ENCODE results near the gene SSH2. TPM values are rescaled to one million over a fixed set of nuclear protein-coding genes. Genes with fewer than 3 reads are reported as not detected.

Gene SSH2
- 10 to 100 TPM; 37.5 to 43.5 TPM for total RNA-seq

GRCh38 chr17:29929533-29930408, at the start of gene SSH2:
Gene SSH2 (minus strand): TSS chr17:29930228. CDS start chr17:29930000, 228 bp downstream.
- no peak within 1 kb of the TSS for H3K4me3 Mint-ChIP-seq
- POLR2A ChIA-PET: interaction anchor here (0.6 to 2.8 kb wide), 6 partner anchors 8 to 169 kb away, joined by 3 to 13 read pairs (median 4); no protein-coding TSS in a partner anchor
- DNase-seq (peak; percentile 91), ATAC-seq (peak; percentile 76)
- no peaks in the 10 kb centered on the region for H3K9me3 Mint-ChIP-seq
- intact Hi-C loops (cut with micrococcal nuclease): loop anchor here (10.0 kb wide), 1 partner anchor 65 kb away; no protein-coding TSS in a partner anchor
- CTCF ChIA-PET: interaction anchor here (0.7 to 9.3 kb wide), 28 partner anchors 10 to 547 kb away, joined by 3 to 309 read pairs (median 7); partner anchors contain the start of genes ANKRD13B and GOSR1
- no peaks in the 10 kb centered on the region for H3K27me3 Mint-ChIP-seq
- no peak for TF ChIP-seq CTCF (IDR thresholded peaks at IDR 0.05)
- H3K36me3 Mint-ChIP-seq (ENCODE audit: low read depth): peaks cover 6% of the 10 kb centered on the region
- peaks cover 30% of the 10 kb centered on the region for H3K4me1 Mint-ChIP-seq (ENCODE audit: low read depth)
- H3K27ac Mint-ChIP-seq: no peak within 1 kb of the TSS

GRCh38 chr17:29977836-29978235, 47.8 kb upstream of the SSH2 start:
- H3K27ac Mint-ChIP-seq: no peak overlapping the region
- no peak for TF ChIP-seq CTCF (IDR thresholded peaks at IDR 0.05)
- ChIA-PET POLR2A (no interaction called here), CTCF (interaction anchor here (0.8 to 0.9 kb wide), 2 partner anchors 44 to 338 kb away, joined by 3 read pairs; no protein-coding TSS in a partner anchor)
- H3K4me3 Mint-ChIP-seq: no peak overlapping the region
- no peaks in the 10 kb centered on the region for H3K36me3 Mint-ChIP-seq (ENCODE audit: low read depth)
- DNase-seq: no peak
- no peaks in the 10 kb centered on the region for H3K9me3 Mint-ChIP-seq
- no peak for ATAC-seq
- intact Hi-C loops (cut with micrococcal nuclease): no loop called here
- no peaks in the 10 kb centered on the region for H3K4me1 Mint-ChIP-seq (ENCODE audit: low read depth)
- no peaks in the 10 kb centered on the region for H3K27me3 Mint-ChIP-seq

GRCh38 chr17:29973005-29973404, 43.0 kb upstream of the SSH2 start:
- POLR2A ChIA-PET: no interaction called here
- no peak overlapping the region for H3K4me3 Mint-ChIP-seq

GRCh38 chr17:29972277-29972676, 42.2 kb upstream of the SSH2 start:
- Mint-ChIP-seq H3K27ac (no peak overlapping the region), H3K36me3 (ENCODE audit: low read depth) (no peaks in the 10 kb centered on the region), H3K4me3 (no peak overlapping the region), H3K4me1 (ENCODE audit: low read depth) (no peaks in the 10 kb centered on the region), H3K9me3 (no peaks in the 10 kb centered on the region), H3K27me3 (no peaks in the 10 kb centered on the region)
- ATAC-seq (no peak), DNase-seq (no peak)
- intact Hi-C loops (cut with micrococcal nuclease): no loop called here
- POLR2A ChIA-PET: no interaction called here
- TF ChIP-seq CTCF (IDR thresholded peaks at IDR 0.05): no peak
- CTCF ChIA-PET: no interaction called here

More at GRCh38 chr17:29973005-29973404, 43.0 kb upstream of the SSH2 start:
- H3K4me1 Mint-ChIP-seq (ENCODE audit: low read depth): no peaks in the 10 kb centered on the region
- intact Hi-C loops (cut with micrococcal nuclease): no loop called here
- H3K27me3 Mint-ChIP-seq: no peaks in the 10 kb centered on the region
- H3K36me3 Mint-ChIP-seq (ENCODE audit: low read depth): no peaks in the 10 kb centered on the region
- no peaks in the 10 kb centered on the region for H3K9me3 Mint-ChIP-seq
- no peak for TF ChIP-seq CTCF (IDR thresholded peaks at IDR 0.05)
- ATAC-seq (no peak), DNase-seq (no peak)
- CTCF ChIA-PET: no interaction called here
- H3K27ac Mint-ChIP-seq: no peak overlapping the region

GRCh38 chr17:29968271-29968670, 38.2 kb upstream of the SSH2 start:
- Mint-ChIP-seq H3K36me3 (ENCODE audit: low read depth) (peaks cover 2% of the 10 kb centered on the region), H3K4me1 (ENCODE audit: low read depth) (no peaks in the 10 kb centered on the region), H3K9me3 (peaks cover 9% of the 10 kb centered on the region), H3K4me3 (no peak overlapping the region), H3K27me3 (no peaks in the 10 kb centered on the region), H3K27ac (no peak overlapping the region)
- ATAC-seq: no peak
- intact Hi-C loops (cut with micrococcal nuclease): no loop called here
- CTCF ChIA-PET: no interaction called here
- TF ChIP-seq CTCF (IDR thresholded peaks at IDR 0.05): no peak
- POLR2A ChIA-PET: interaction anchor here (1.4 kb wide), 1 partner anchor 11 kb away, joined by 3 read pairs; no protein-coding TSS in a partner anchor
- no peak for DNase-seq
